Measurements from ENCODE around the gene PRKAR2B.

GRCh38 chr7:107047902-107048782, 3.6 kb downstream of the PRKAR2B start:
- no peak for TF ChIP-seq CTCF (IDR thresholded peaks at IDR 0.05)
- TF ChIP-seq POLR2A (IDR thresholded peaks at IDR 0.05) = no peak

All from uterus (tissue), 2 donors.